ENCODE results near the gene EME2.

DNA sequence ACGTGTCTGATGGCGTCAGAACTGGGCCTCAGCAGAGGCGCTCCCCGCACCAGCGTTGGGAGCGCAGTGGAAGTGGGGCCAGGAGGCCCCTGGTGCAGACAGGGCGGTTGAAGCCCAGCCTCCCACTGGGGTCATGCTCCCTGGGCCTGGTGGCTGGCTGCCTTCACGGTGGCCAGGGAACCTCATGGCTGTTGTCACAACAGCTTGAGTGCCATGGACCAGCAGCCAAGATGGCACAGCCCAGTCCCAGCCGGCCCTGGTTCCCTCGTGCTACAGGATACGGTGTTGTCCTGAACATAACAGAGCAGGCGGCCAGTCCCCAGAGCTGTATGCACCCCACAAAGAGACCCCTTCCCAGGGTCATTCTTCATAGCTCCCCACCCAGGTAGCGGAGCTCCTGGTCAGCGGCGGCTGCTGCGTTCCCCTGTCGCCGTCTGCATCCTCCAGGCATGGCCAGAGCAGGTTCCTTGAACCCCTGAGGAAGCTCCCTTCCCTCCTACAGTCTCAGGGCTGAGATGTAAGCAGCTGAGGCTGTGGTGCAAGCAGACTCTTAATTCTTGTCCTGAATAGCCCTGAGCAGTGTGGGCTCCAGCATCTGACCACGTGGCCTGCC lies 31.0 kb upstream of the EME2 start:
- TF ChIP-seq, protein P1, sequence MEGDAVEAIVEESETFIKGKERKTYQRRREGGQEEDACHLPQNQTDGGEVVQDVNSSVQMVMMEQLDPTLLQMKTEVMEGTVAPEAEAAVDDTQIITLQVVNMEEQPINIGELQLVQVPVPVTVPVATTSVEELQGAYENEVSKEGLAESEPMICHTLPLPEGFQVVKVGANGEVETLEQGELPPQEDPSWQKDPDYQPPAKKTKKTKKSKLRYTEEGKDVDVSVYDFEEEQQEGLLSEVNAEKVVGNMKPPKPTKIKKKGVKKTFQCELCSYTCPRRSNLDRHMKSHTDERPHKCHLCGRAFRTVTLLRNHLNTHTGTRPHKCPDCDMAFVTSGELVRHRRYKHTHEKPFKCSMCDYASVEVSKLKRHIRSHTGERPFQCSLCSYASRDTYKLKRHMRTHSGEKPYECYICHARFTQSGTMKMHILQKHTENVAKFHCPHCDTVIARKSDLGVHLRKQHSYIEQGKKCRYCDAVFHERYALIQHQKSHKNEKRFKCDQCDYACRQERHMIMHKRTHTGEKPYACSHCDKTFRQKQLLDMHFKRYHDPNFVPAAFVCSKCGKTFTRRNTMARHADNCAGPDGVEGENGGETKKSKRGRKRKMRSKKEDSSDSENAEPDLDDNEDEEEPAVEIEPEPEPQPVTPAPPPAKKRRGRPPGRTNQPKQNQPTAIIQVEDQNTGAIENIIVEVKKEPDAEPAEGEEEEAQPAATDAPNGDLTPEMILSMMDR (IDR thresholded peaks at IDR 0.05) = no peak
- no peak for TF ChIP-seq POLR2A (IDR thresholded peaks at IDR 0.05)
